GM10847 (cell line): ENCODE data around the gene EID2.
A peak's percentile ranks its signal among the peaks of the same experiment; 100 is the strongest.

Experiments used
- POLR2A ChIP-seq: IDR thresholded peaks from 2 replicates; pipeline ENCODE4 v1.6.1; 2011; ENCODE audit not compliant: insufficient read length; ENCODE audit errors: extremely low read depth

EID2 gene

GRCh38 chr19:39539518-39540332 lies at the start of gene EID2:
EID2 (minus strand) TSS chr19:39540161; CDS start chr19:39540079, 82 bp downstream.
- peak; percentile 75 for TF ChIP-seq POLR2A

DNA sequence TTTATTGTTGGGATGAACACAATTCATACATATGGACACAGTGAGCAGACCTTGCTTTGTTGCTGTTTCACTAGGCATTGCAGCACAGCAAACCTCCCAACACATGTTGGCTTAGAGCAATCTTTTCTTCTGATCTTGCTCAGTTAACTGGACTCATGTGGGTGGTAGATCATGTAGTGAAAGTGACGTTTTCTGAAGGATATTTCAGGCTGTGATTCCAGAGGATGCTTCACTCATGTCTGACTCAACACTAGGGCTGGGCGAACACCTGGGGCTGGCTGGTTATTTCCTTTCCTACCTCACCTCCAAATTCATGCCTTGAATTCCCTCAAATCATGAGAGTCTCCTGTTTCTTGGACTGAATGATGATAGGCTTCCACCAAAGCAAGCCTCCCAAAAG lies 48.1 kb upstream of the EID2 start:
- TF ChIP-seq POLR2A = no peak

- TF ChIP-seq POLR2A = no peak
Measured at GRCh38 chr19:39587496-39587895, 47.5 kb upstream of the EID2 start.

DNA sequence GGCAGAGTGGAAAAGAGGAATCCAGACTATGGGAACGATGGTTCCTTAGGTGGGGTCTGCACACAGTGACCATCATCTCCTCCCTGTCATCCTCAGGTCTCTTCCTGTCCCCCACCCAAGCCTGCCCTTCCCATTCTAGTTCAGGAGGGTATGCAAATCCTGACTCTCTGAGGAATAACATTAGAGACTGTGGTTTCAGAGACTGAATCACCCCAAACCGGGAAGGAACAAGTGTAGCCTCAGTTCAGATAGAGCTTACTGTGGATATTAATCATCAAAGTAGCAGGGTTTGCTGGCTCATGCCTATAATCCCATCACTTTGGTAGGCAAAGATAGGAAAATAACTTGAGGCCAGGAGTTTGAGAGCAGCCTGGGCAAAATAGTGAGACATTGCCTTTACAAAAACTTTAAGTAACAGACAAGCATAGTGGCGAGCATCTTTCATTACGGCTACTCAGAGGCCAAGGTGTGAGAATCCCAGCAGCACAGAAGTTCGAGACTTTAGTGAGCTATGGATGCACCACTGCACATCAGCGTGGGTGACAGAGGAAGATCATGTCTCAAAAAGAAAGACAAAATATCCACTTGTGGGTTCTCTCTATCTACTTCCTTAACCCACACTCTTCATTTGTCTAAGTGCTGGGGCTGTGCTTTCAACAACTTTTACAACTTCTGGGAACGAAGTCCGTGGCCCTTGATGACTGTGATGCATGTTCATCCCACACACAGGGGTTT lies 43.1 kb upstream of the EID2 start:
- TF ChIP-seq POLR2A = no peak

- TF ChIP-seq POLR2A = no peak
Measured at GRCh38 chr19:39582442-39582841, 42.5 kb upstream of the EID2 start.

GRCh38 chr19:39568604-39569003 lies 28.6 kb upstream of the EID2 start:
- no peak for TF ChIP-seq POLR2A

DNA sequence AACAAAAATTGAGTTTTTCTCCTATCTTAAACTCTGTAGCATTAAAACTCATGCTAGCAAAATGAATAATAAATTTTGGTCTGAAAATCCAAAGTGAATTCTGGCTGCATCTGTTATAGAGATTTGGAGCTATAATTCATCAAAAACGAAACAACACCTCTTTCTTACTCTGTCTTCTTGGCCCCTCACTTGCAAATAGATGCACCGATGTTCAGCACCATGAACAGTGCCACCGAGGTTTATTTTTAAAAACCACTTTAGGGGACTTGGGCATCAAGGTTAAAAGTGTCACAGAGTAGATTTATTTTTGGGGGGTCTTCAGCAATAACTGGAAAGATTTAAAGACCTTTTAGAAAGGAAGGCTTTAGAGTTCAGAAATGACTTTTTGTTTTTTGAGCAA lies 26.1 kb upstream of the EID2 start:
- no peak for TF ChIP-seq POLR2A

GRCh38 chr19:39563408-39563807 lies 23.4 kb upstream of the EID2 start:
- no peak for TF ChIP-seq POLR2A

GRCh38 chr19:39558624-39559117 lies 18.7 kb upstream of the EID2 start:
- no peak for TF ChIP-seq POLR2A

- TF ChIP-seq POLR2A = no peak
Measured at GRCh38 chr19:39557811-39558623, 18.1 kb upstream of the EID2 start.

DNA sequence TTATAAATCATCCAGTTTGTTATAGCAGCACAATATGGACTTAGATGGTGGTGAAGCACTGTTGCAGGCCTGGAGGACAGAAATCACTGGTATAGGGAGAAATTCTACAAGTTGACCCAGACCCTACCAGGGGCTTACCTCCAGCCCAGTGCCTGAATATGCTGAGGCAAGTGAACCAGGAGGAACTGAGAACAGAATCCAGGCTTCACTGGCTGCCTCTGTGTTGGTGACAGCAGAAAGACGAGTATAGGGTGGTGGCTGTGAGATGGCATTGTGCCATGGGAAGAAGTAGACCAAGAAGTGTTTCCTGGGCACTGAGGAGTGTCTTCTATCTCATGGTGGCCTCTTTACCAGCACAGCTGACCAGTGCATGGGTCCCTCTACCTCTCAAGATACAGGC lies 15.9 kb upstream of the EID2 start:
- no peak for TF ChIP-seq POLR2A

GRCh38 chr19:39554701-39555311 lies 14.8 kb upstream of the EID2 start:
- TF ChIP-seq POLR2A = no peak

DNA sequence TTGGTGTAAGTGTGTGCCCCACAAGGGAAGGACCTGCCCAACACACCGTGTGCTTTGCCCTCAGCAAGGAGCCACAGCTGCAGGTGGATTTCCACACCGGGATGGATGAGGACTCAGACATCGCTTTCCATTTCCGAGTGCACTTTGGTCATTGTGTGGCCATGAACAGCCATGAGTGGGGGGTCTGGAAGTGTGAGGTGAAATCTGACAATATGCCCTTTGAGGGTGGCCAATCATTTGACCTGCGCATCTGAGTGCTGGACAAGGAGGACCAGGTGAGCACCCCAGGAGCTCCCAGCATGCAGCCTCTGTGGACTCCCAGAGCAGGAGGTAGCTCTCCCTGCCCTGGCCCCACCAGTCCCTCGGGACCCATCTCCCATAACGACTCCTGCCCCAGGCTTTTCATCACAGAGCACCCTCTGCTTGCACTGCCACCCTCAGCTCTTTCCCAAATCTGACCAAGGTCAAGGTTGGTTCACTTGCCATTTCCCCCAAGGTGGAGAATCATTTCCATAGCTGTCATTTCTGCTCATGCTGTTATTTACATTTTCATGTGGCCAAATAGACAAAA lies 13.2 kb upstream of the EID2 start:
- TF ChIP-seq POLR2A = no peak

DNA sequence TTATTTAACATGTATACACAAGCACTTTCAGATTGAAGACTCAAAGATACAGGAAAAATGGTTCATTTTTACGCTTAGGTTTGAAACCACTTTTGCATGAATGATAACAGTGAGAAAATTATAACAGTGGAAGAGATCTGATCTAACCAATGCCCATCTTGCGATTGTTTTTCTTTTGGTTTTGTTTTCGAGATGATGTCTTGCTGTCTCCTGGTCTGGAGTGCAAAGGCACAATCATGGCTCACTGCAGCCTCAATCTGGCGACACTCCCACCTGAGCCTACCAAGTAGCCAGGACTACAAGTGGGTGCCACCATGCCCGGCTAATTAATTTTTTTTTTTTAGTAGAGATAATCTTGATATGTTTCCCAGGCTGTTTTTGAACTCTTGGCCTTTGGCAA lies 10.2 kb upstream of the EID2 start:
- TF ChIP-seq POLR2A = no peak

DNA sequence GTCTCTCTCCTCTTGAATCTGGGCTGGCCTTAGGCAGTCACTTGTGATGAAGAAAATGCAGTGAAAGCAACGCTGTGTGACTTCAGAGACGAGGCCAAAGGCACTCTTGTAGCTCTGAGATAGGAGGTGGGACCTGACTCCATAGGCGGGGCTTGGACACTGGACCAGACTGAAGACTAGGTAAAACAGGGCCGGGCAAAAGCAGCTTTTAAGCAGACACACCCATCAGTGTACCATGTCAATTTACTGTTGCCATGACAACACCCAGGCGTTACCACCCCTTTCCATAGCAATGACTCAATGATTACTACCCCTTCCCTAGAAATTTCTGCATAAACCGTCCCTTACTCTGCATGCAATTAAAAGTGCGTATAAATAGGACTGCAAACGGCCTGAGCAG lies 6.6 kb upstream of the EID2 start:
- no peak for TF ChIP-seq POLR2A
